Stromal cell of bone marrow (primary cell): ENCODE results near the gene ATP1A1.

Experiments
- DNase-seq: peaks from one replicate; pipeline ENCODE4 v3.0.0-alpha.2; 2012; ENCODE audit warnings: low read depth

ATP1A1 gene

DNA sequence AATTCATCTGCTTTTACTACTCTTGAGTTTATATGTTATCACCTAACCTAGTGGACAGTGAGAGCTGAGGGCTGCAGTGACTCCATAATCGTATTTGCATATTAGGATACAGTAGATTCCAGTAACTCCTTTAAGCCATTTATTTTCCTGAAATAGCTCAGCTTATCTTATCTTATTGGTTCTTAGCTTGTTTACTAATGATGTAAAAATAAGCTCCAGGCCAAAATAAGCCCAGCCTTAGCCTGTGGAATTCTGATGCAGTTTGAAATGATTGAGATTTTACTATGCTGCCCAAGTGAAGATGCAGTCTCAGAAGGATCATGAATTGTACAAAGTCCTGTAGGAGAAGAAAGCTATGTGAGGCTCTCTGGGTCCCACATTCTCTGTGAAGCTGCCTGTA, 18.1 kb downstream of the ATP1A1 start:
- no peak for DNase-seq

DNA sequence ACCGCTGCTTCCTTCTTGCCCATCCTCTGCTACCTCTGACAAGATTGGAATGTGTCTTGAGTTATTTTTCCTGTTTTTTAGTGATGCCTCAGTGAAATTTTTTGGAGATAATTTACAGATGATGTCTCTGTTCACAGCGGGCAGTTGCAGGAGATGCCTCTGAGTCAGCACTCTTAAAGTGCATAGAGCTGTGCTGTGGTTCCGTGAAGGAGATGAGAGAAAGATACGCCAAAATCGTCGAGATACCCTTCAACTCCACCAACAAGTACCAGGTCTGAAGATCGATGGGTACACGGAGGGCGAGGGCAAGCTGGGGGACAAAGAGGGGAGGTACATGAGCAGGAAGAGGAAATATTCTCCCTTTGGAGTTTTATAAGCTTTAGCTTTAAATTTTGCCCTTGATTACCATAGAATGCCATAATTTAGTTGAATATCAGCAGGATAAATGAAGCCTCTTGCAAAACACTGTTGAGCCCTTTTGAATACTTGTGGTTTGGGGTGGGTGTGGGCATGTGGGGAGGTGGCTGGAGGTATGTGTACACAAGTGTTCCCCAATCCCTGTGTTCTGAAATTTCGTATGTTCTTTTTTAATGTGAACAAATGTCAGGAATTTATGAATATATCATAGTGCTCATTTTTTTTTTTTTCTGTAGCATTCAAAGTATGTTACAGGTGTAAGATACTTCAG, 19.8 kb downstream of the ATP1A1 start:
- no peak for DNase-seq

DNA sequence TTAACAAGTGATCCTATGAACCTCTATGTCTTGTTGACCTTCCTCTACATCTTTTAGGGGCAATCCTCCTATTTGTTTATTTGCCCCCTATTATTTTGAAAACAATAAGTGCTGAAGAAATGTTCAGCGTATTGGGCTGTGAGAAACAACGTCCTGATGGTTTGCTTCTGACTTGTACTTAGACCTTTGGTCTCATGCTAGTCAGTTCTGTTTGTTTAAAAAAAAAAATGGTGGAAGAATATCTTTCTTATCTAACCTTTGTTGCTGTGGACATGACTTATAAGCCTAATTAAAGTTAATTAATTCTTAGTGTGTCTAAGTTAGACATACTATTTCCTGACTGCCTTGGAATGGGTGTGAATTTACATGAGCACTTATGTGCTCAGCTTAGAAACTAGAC, 20.7 kb downstream of the ATP1A1 start:
- no peak for DNase-seq

DNA sequence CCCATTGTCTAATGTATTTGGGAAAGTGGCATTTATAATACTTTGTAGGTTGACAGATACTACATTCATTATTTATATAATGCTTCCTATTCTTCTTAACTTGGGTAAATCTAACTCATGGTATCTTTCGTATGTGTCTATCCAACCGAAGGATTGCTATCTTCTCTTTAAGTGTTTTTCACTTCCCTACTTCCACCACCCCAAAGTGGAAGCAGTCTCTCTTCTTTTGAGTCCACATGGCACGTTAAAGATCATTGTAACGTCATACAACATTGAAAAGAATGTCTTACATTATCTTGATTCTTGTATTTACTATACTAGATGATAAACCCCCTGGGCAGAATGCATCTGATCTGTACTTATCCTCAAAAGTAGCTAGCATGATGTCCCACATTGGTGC, 21.2 kb downstream of the ATP1A1 start:
- DNase-seq: no peak

DNA sequence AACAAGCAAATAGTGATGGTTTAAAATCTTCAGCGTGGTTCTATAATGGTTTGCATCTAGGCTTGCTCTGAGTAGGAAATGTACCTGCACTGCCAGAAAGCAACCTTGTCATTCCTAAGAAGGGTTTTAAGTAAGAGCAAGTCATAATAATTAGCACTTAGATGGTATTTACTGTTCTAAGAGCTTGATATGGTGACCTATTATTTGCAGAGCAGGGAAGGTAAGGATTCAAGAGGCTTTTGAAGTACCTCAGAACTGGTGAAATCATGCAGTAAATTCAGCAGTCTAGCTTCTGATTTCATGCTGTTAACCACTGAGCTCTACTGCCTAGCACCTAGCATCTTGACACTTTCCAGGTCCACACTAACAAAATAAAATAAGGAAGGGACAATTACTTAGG, 23.7 kb downstream of the ATP1A1 start:
- DNase-seq: no peak

DNA sequence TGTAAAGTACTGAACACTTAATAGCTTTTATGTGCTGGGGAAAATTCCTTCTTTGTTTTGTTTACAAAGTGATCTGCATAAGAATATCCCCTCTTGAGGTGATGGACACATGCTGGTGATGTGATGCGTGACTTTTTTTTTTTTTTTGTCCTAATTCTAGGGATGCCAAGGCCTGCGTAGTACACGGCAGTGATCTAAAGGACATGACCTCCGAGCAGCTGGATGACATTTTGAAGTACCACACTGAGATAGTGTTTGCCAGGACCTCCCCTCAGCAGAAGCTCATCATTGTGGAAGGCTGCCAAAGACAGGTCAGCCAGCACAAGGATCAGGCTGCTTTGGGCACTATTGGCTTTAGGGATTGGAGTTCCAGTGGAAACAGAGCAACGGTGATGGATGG, 24.7 kb downstream of the ATP1A1 start:
- no peak for DNase-seq

DNA sequence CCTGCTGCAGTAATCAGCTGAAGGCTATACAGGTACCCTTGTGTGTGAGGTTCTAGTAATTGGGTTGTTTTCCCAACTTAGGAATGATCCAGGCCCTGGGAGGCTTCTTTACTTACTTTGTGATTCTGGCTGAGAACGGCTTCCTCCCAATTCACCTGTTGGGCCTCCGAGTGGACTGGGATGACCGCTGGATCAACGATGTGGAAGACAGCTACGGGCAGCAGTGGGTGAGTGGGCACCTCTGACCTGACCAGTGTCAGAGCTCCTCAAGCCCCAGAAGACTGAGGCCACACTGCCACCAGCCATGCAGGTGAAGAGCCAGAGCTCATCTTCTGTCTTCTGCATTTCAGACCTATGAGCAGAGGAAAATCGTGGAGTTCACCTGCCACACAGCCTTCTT, 27.7 kb downstream of the ATP1A1 start:
- no peak for DNase-seq

DNA sequence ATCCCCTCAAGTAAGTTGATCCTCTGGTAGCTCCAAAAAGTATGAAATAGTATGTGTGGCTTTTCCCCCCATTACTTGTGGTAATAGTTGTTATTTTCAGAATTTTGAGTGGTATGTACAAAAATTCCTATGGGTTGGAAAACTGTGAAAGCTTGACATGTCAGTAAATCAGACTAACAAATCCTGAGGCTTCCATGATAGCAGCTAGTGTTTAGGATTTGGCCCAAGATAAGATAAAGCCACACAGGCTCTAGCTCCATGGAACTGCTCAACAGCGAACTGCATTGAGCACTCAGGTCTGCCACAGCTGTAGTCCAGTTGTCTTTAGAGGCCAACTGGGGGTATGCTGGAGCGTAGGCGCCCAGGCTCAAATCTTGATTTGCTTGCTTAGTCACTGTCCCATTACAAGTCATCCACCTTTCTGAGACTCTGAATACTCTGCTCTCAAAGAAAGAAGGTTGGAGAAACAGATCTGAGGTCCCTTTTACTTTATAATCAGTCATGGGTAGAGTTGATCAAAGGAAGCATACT, 28.7 kb downstream of the ATP1A1 start:
- DNase-seq: no peak

DNA sequence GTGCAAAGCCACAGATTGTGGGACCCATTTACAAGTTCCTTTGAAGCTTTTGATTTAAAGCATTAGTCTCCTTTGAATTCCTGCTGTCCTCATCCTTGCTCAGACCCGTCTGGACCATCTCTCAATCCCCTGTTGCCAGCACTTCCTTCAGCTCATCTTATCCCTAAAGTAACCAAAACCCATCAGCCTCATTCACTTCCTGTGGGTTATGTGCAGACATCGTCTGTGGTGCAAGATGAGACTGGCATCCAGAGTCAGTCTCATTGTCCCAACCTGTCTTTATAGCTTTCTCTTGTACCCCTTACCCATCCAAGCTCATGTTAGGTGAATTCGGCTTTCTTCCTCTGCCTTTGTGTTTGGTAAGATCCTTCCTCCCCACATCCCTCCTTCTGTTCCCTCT, 29.3 kb downstream of the ATP1A1 start:
- no peak for DNase-seq

DNA sequence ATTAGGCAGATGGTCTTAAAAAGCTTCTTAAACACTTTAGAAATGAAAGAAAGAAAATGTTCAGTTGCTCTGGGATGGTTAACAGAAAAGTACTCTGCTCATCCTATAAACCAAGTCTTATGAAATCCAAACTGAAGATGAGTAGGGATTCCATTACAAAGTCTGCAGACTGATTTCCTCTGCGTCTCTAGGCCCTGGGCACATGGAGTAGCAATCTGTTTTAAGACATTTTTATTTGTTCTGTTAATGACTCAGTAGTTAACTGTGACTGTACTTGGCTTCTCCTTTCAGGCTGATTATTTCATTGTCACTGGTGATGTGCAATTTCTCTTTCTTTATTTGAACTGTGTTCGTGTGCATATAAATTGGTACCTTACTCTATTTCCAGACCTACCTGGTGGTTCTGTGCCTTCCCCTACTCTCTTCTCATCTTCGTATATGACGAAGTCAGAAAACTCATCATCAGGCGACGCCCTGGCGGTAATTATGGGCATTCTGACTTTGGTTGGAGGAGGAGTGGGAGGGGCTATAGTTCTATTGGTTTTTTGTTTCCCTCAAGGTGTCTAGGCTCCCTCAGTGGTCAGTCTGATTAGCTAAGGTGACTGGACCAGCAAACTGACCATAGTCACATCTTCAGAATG, 30.6 kb downstream of the ATP1A1 start:
- DNase-seq: no peak

DNA sequence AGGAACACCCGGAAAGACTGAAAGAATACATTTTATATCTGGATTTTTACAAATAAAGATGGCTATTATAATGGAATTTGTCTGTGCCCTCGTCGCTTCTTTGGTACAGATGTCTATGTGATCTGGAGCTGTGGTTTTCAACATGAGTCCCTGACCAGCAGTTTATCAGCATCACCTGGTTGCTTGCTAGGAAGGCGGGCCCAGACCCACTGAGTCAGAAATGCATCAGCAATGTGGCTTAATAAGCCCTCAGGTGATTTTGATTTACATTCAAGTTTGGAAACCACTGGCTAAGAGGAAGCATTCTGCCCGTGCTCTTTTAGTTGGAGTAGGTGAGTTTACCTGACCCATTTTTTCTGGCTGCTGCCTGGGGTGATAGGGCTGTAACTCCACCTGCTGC, 31.7 kb downstream of the ATP1A1 start:
- DNase-seq: no peak

DNA sequence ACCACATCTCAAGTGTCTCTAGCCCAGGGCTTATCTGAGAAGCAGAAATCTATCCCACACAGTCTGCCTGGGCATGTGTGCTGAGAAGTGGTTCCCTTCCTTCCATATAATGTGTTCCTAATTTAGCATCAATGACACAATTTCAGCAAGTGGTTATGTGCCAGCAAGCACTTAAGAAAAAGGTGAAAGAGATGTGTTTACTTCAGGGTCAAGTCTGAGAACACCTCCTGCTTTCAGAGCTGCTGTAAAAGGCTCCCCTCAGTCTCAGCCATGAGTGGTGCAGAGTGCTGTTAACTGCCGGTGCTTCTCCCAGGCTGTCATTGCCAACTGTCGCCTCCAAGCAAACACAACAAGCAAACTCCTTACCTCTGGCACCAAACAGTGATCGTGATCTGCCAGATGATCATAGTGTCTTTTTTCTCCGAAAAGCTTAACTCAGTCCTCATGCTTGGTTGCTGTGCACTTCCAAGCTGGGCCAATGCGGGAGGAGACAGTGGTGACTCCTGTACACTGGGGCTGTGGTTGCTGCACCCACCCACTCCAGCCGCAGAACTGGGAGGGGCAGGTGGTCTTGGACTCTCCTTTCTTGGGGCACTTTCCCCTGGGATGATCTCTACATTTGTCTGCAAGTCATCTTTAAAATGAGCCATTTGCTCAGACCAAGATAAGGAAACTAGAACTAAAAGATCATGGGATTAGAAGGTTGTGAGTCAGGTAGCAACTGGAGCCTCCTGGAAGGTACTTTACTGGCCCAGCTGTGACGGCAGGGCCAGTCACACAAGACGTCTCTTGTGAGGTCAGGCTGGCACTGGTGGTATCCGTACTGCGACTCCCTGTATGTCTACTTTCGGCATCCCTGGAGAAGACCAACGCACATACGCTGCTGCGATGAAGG, 32.4 kb downstream of the ATP1A1 start:
- no peak for DNase-seq

DNA sequence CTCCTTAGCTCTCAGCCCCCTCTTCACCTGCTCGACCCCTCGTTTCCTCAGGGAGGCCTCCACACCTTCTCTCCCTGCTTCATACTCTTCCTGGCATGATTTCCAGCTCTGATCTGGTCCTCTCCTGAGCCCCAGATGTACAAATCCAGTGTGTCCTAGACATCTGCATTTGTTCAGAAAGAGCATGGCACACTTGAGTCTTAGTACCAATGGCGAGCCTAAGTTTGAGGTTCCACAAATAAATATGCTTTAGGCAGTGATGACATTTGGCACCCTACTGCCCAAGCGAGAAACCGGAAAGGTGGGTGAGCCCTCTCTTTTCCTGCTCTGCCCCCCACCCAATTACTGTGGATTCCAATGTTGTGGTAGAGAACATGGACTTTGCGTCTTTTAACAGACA, 34.0 kb downstream of the ATP1A1 start:
- DNase-seq: no peak

DNA sequence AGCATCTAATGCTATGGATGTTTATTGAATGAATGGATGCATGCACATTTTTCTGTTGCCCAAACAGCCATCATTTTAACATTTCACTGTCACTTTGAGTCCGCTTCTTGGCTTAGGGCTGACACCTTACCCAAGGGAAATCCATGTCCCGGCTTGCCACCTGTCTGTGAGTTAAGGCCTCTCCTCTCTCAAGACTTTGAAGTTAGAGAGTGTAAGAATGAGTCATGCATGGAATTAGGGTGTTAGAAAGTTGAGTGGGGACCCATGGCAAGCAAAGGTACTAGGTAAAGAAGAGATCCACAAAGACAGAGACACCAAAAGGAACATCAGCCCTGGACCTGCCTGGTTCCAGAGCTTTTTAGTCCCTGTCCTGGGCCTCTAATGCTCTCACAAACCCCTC, 35.1 kb downstream of the ATP1A1 start:
- no peak for DNase-seq

DNA sequence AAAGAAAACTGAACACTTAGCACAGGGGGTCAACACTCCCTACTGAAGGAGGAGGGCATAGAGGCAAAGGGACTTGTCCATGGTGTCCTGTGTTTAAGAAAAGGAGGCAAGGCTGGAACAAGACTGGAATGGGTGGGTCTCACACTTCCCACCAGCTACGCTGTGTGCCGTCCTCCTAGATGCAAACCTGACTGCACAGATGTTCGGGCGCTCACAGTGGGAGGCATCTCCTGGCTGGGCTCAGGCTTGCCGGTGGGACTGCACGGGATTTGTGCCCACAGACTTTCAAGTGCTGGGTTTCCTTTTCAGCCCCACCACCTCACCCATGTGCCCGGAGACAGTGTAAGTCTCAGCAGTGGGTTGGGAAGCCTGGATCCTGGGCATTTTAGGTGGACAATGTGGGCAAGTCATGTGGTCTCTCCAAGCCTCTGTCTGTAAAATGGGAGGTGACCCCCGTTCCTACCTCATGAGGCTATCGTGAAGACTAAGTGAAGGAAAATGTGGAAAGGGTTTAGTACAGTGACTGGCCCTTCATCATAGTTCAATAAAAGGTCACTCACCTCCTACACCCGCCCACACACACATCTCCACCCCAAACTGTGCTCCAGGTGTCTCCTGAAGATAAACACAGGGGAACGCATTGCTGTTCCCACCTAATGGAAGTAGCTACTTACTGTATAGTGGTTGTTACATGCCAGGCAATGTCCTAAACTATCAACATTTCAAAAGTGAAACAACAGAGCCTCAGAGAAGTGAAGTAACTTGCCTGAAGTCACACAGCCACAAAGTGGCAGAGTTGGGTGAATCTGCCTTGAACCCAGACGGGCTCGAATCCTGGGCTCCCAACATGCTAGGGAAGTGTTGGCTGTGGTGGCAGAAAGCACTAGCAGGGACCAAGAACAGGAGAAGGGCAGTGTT, 36.0 kb downstream of the ATP1A1 start:
- no peak for DNase-seq

DNA sequence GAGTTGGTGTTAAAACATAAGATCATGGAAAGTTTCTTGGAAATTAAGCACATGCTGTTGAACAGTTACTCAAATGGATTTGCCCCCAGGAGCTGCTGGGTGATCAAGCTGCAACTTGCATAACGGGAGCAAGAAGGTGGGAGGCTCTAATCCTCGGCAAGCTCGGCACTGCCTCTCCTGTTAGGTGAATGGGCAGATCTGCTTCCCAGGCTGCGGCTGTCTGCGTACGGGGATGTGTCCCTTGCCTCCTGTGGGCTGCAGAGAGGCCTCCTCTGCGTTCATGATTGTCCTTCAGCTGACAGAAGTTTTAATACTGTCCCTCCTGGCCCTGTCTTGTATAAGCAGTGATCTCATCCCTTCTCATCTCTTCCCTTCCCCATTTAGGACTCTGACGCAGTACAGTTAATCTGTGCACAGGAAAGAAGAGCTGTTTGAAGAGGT, 36.7 kb downstream of the ATP1A1 start:
- DNase-seq: no peak

DNA sequence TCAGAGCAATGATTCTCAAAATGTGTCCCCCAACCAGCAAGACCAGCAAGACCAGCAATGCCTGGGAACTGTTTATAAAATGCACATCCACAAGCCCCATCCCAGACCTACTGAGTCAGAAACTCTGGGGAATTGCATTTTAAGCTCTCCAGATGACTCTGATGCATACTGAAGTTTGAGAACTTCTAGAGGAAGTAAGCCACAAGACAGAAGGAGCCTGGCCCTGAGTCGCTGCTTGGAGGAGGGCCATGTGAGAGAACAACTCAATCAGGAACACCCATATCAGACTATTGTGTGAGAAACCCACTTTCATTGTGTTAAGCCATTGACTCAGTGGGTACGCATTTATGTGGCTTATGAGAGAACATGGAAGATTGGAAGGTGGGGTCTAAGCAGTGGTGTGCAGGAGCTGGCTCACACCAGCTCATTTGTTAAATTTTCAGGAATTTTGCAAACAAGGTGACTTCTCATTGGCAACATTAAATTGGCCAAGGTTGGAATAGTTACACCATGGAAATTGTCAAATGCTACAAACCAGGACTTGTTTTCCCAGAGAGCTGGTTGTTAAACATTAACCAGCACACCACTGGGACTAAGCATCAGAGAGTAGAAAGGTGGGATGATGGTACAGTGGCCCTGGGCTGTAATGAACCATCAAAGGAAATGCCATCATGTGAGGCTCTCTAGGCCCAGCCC, 38.9 kb downstream of the ATP1A1 start:
- peak; percentile 92 for DNase-seq

DNA sequence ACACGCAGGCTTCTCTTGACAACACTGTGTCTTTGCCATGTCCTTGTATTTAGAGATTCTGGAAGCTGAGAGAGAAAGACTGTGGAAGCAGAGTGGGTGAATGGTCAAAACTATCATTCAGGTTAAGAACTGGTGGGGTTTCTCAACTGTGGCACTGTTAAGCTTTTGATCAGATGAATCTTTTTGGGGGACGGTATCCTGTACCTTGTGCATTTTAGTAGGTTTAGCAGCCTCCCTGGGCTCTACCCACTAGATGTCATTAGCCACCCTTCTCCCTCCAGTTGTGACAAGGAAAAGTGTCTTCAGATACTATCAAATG, 39.4 kb downstream of the ATP1A1 start:
- no peak for DNase-seq

DNA sequence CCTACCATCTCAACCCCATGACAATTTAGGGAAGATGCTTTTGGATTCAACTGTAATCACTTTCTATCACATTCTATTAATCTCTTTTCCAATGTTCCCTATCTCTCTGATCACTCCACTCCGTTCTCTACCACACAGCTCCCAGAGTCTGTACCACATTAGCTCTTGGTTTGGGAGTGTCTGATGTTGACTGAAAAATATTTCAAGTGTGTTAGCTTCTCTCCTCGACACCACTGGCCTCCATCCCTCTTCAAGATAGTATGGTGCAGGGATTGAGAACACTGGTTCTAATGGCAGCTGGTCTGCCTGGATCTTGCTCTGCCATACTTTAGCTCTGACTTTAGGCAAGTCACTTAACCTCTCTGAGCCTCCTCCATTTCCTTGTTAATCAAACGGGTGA, 39.9 kb downstream of the ATP1A1 start:
- DNase-seq: no peak

DNA sequence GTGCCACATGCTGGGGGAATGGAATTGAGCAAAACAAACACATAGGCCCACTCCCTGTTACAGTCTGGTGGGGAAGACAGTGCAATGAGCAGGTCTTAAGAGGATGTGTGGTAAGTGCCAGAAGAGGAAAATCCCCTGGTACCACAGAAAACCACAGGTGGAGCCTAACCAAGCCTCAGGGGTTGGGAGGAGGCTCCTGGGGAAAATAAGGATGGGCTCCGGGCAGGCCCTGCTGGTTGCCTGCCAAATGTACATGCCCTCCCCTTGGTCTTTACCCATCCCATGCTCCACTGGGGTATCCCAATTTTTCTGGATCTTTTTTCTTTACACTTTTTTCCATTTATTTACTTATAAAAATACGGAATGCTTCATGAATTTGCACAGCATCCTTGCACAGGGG, 40.4 kb downstream of the ATP1A1 start:
- no peak for DNase-seq

DNA sequence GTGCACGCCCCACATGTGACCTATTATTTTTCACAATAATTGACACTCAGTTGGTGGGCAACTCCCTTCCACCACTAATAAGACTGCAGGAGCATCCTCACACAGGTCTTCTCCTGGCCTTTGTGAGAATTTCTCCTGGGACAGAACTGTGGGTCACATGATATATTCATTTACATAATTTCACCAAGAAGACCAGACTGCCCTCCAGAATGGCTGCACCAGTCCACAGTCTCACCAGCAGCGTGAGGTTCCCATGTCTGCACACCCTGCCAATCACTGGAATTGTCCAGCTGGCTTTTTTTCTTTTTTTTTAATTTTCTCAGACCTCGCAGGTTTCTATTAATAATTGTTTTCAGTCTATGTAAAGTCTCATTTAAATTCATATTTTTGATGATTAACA, 41.3 kb downstream of the ATP1A1 start:
- DNase-seq: no peak
